NCI-H2081 (cell line): Measurements from ENCODE around the gene MXRA7.
"Not testable (repeated sequence)": the region's sequence is repeated elsewhere in the genome, so short reads cannot be mapped to it uniquely, and the experiment has no call there.

ENCODE experiments used
- DNase-seq, 2 experiments: peaks; one replicate each; lab custom pipeline; 2025; lab: John Stamatoyannopoulos, UW

MXRA7 gene

DNA sequence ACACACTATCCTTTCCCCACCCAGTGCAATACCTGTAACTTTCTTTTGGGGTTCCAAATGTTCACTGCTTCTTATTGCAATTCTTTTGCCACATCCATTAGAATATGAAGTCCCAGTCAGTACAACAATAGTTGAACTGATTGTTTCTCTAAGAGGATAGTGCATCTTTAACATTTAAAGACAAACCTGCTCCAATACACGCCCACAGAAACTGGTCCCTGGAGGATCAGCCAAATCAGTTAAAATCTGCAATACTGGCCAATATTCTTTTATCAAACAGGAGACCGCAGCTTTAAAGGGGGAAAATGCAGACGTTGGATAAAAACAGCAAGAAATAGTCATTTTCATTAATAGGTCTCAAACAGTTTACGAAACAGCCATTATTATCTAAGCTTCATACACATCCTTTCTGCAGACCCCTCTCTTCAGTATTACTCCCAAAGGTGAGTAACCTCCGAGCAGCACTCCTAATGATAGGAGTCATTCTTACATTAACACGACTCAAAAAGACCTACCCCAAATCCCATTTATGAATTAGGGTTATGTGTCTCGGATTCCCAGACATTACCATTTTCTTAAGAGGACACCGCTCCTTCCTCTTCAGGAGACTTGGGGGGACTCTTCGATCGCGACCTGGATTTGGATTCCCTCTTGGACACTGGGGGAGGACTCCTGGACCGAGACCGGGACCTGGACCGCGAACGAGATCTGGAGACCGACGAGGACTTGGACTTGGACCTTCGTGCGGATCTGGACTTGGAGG is 25.0 kb upstream of the MXRA7 start:
- no peak for DNase-seq

DNA sequence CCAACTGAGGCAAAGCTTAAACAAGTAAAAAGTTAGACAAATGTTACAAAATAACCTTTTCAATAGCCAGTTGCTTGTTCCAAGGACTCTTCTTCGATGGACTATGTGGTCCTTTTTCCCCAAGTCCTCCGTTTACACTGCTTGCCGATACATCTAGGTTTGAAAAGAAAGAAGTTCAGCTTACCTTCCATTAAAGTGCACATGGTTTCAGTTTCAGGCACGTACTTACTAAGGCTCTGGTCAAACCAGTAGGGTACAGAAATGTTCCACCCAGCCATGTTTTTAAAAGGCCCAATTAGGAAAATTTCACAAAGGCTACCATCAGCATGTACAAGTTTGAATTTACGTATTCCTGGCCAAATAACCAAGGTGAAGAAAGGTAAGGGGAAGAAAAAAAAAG is 24.2 kb upstream of the MXRA7 start:
- DNase-seq = peak in 1 of 2 experiments; percentile 18

DNA sequence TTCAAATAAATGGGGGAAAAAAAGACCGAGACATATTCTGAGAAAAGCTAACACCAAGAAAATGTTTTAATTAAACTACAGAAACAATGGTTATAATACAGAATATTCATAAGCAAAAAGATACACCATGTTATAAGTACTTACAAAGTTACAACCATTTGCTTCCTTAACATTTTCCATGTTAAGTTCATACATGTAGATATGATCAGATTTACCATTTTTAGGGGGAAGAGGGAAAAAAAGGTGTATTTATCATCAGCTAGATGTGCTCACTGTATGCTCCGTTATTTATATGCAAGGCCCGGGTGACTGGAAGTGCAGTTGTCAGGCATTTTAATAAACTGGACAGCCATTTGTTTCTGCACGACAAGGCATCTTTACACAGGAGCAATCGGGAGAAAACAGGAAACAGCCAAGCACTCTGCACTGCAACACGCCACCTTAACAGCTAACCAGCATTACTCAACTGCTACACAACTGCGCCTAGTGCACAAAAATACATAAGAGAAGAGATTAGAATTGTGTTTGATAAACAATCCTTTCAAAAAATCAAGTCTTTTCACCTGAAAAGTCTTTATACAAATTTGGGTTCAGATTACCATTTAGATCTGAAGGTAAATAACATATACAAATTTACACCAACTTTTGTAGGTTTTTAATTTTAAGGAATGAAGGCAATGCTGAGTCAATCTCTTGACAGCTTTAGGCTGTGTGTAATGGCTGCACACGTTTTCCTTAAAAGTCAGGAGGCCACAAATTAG is 23.5 kb upstream of the MXRA7 start:
- DNase-seq = peak in 1 of 2 experiments; percentile 52

DNA sequence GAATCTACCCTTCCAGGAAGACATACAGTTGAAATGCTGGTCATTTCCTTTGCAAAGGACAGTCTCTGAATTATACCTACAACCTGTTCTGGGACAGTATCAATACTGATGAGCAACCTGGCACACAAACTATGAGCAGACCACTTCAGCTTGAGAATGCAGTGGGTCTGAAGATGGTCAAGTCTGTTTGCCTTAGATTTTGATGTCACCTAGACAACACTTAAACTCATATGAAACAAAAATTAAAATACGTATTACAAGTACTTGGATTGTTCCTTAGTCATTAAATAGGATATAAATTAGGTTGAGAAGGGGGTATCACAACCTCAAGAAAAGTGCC is 22.8 kb upstream of the MXRA7 start:
- DNase-seq = no peak

DNA sequence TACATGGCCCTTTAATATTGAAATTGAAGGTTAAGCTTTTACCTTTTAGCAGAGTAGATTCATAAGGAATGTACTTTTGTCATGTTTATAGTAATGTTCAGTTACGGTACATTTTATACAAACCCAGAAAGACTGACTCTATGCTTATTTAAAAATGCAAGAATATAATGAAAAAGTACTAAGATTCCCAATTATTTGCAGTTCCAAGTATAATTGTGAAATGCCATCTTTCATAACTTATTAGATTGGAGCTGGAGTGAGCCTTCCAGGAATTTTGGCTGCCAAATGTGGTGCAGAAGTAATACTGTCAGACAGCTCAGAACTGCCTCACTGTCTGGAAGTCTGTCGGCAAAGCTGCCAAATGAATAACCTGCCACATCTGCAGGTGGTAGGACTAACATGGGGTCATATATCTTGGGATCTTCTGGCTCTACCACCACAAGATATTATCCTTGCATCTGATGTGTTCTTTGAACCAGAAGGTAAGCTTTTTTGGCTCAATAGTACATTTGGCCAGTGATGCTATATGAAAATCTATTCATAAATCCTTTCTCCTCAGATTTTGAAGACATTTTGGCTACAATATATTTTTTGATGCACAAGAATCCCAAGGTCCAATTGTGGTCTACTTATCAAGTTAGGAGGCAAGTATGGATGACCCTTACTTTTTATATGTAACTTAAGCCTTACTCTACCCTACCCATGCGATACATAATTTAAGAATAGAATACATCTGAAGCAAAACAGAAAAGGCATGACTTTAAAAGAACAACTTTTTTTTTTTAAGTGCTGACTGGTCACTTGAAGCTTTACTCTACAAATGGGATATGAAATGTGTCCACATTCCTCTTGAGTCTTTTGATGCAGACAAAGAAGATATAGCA is 22.2 kb upstream of the MXRA7 start:
- DNase-seq = no peak

DNA sequence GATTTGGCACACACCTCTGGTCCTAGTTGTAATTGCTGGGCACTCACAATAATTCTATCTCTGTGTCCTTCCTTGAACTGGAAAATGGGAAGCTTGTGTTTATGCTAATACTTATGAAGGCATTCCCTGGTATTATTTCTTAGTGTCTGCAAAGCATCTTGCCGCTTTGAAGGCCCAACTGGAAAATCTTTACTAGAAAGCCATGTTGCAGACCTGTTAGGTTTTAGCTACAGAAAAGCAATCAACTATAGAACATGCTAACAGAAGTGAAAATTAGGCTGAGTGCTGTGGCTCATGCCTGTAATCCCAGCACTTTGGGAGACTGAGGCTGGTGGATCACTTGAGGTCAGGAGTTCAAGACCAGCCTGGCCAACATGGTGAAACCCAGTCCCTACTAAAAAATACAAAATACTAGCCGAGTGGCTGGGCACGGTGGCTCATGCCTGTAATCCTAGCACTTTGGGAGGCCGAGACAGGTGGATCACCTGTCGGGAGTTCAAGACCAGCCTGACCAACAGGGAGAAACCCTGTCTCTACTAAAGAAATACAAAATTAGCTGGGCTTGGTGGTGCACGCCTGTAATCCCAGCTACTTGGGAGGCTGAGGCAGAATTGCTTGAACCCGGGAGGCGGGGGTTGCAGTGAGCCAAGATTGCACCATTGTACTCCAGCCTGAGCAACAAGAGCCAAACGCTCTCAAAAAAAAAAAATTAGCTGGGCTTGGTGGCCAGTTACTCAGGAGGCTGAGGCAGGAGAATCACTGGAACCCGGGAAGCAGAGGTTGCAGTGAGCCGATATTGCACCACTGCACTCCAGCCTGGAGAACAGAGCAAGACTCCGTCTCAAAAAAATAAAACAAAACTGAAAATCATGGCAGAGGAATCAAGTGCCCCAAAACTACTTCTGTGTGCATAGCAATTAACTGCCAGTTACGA is 21.3 kb upstream of the MXRA7 start:
- DNase-seq = not testable (repeated sequence)

DNA sequence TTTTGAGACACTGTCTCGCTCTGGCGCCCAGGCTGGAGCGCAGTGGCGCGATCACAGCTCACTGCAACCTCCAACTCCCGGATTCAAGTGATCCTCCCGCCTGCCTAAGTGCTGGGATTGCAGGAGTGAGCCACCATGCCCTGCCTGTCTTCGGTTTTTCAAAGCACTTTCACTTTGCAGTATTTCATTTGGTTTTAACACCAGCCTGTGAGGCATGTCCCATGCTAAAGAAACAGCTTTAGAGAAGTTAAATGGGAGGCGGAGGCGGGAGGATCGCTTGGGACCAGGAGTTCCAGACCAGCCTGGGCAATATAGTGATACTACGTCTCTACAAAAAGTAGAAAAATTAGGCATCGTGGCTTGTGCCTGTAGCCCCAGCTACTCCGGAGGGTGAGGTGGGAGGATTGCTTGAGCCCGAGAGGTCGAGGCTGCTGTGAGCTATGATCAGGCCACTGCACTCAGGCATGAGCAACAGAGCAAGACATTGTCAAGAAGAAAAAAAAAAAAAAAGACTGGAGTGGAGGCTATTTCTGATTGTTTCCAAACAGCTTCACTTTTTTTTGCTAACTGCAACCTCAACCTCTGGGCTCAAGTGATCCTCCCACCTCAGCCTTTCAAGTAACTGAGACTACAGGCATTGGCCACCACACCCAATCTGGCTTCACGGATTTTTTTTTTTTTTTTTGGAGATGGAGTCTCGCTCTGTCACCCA is 17.1 kb upstream of the MXRA7 start:
- no peak for DNase-seq

DNA sequence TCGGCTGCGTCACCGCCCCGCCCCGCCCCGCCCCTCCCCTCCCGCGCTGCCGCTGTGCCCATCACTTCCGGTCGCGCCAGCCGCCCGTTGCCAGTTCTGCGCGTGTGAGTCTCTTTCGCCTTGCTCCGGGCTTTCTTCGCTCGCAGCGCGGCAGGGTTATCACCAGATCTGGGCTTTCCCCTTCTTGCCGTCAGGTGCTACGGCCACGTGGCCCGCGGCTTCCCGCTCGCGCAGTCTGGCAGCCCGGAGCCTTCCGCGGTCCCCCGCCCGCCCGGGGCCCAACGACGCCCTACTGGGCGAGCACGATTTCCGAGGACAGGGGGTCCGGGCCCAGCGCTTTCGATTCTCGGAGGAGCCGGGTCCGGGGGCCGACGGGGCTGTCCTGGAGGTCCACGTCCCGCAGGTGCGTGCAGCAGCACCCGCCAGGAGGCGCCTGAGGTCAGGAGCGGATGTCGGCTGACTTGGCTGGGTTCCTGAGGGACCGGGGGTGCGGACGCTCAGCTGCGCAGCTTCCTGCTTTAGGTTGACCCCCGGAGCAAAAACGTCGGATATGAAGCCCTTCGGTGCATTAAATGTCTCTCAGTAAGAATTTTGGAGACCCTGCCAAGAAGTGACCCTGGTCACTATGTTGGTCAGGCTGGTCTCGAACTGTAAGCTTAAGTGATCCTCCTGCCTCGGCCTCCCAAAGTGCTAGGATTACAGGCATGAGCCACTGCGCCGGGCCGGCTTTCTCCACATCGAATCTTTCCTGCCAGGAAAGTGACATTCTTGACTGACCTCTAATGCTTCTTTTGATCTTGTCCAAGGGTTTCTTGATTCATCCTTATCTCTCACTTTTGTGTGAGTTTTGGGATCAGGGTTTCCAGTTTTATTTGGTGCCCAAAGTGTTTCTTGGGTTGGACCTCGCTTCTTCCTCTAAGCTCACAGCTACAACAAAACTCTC is 16.3 kb upstream of the MXRA7 start, which contains the start of gene METTL23:
Gene METTL23 (plus strand): TSS at position 64 of the 943 bp plus-strand sequence. CDS start 2,872 bp downstream, outside the sequence.
- peak; percentile 77 to 83 for DNase-seq

DNA sequence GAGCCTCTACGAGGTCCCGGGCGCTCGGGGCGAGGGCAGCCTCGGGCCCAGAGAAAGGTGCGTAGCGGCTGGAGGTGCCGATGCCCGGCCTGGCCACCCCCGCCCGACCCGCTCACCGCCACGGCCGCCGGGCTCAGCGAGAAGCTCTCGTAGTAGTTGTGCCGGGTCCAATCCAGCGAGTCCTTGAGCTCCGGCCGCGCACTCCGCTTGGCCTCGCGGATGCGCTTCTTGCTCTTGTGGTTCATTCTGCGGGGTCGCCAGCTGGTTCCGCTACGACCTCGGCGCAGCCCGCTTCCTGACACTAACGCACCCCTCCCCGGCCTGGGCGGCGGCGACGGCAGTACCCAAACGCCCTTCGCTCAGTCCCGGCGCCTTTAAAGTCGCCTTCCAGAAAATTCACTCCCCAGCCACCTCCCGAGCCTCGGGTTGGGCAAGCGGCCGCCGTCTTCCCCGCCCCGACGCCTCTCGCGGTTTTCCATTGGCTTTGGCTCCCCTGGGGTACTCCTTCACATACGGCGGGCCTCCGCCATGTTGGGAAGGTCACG is 15.5 kb upstream of the MXRA7 start, which contains the start of gene JMJD6:
Gene JMJD6 (minus strand): TSS at position 376 of the 545 bp plus-strand sequence. CDS start 131 bp downstream, at position 245.
- DNase-seq = peak; percentile 96 to 98

DNA sequence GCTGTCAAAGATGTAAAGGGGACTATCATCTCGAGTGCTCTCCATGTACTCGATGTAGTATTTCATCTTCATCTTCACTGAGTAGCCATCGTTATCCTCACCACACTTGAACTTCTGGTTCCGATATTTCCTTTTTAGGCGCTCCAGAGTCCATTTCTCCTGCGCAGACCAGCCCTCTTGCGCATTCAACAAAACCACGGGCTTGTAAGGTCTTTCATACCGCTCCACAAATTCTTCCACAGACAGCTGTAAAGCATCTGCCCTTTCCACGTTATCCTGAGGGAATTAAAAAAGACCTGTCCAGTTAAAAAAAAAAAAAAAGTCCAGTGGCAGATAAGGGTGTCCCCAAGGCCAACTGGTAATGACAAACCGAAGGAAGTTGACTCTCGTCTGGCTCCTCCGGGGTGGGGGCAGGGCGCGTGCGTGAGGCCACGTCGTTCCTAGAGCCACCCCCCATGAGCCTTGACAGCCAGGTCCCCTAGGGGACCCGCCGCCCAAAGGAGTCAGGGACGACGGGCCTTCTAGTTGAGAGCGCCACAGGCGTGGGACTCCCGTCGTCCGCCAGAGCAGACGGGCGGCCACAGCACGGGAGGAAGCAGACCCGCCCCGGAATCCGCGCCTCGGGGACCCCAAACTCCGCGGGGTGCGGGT is 14.9 kb upstream of the MXRA7 start:
- peak in 1 of 2 experiments; percentile 58 for DNase-seq

DNA sequence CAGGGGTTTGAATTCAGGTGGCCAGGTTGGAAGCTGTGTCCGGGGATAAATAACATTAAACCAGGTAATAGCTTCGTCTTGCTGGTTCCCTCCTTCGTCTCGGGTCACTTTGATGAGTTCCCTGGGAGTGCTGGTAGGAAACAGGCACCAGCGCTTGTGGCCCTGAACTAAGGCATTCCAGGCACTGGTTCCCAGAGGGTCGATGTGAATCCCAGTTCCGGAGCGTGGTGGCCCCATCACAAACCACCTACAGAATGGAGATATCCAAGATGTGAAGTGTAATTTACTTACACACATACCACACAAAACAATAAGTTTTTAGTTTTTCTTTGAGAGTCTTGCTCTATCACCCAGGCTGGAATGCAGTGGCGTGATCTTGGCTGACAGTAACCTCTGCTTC is 13.0 kb upstream of the MXRA7 start:
- DNase-seq = no peak

DNA sequence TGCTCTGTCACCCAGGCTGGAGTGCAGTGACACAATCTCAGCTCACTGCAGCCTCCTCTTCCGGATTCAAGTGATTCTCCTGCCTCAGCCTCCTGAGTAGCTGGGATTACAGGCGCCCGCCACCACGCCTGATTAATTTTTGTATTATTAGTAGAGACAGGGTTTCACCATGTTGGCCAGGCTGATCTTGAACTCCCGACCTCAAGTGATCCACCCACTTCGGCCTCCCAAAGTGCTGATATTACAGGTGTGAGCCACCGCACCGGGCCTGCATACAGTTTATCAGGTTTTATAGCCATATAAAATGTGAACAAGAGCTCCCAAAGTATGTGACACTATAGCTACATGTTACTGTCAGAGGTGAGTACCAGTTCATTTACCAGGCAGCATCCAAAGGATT is 12.2 kb upstream of the MXRA7 start:
- DNase-seq = not testable (repeated sequence)

DNA sequence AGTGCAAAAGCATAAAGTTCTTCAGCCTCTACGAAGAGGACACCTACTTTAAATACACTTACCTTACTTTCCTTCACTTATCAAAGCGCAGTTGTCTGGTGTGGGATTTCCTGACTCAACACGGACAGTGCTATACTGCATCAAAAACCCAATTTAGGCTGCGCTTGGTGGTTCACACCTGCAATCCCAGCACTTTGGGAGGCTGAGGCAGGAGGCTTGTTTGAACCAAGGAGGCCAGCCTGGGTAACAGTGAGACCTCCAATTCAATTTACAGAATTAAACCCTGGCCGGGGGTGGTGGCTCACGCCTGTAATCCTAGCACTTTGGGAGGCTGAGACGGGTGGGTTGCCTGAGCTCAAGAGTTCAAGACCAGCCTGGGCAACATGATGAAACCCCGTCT is 11.5 kb upstream of the MXRA7 start:
- no peak for DNase-seq

DNA sequence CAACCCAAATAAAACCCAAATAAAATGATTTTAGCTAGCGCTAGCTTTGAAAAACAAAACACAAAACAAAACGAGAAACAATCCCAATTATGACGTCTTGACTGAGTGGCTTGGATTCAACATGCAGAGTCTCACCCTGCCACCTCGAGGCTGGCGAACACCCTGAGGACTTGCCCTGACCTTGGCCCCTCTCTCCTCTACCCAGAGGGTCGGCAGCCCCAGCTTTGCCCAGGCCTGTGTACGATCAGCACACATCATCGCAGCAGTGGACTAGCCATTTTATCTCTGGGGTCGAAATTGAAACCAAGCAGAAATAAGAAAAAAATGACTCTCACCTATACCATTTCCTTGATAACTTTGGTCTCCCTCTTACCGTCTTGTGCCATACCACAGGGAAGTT is 10.7 kb upstream of the MXRA7 start:
- DNase-seq = no peak

DNA sequence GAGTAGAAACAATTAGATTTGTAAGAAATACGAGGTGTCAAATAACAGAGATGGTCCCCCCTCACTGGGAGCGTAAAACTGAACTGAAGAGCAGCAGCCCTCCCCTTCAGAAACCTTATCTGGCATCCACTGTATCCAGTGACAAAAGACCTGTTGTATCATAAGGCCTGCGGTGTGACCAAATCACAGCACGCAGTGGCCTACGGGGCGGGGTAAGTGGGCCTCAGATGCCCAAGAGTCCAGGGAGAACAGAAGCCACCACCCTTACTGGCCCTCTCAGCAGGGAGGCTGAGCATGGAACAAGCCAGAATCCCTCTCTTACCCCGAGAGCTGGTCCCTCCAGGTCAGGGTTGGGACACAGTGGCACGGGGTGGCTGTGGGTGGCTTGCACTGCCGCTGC is 10.2 kb upstream of the MXRA7 start:
- no peak for DNase-seq

DNA sequence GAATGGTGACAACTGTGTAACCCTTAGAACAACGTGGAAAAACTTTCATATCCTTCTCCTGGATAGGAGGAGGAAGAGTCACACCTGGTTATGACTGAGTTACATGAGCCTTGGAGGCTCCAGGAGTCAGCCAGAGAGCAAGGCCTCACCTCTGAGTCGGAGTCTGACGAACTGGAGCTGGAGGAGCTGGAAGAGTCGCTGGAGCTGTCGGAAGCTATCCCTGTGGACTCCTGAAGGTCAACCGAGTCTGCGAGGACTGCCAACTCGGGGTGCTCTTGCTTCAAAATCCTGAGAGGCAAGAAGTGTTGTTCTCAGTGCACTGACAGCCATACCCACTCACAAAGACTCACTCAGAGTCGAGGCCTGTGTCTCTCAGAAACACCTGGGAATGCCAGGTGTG is 9.4 kb upstream of the MXRA7 start:
- DNase-seq = no peak

DNA sequence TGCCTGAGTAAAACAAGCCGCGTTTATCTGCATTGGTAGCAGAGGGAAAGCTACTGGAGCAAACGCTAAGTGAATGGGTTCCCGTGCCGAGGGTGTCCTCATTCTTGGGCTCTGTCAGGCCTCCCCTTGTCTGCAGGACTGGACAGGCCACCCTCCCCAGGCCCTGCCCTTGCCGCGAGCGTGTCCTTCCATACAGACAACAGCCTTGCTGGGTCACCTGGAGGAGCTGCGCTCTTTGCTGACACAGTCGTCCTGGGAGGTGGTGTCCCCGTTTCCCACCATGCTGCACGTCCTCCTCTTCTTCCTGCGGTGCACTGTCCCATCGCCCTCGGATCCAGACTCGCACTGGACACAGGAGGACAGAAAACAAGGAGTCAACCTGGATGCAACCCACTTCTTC is 7.8 kb upstream of the MXRA7 start:
- DNase-seq = no peak

DNA sequence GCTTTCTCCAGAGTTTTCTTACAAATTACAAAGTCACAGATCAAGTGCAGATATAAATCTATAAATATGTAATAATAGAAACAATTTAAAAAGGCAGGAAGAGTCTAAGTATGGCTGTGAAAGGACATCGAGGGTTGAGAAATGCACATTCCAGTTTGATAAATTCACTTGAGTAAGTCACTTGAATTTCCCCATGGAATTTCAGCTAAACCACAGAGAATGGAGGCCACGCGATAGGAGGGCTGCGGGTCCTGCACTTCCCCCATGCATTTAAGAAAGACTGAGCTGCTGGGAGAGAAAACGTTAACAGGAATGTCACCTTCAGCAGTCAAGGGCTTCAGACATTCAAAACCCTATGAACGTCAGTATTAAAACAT is 6.1 kb upstream of the MXRA7 start:
- DNase-seq = no peak
